Superior temporal gyrus (tissue), 1 donor: ENCODE measurements around the gene KIRREL3.

Experiments used
- DNase-seq: peaks from one replicate; pipeline ENCODE4 v3.0.0-alpha.2; 2016; ENCODE audit errors: extremely low spot score

The KIRREL3 gene

DNA sequence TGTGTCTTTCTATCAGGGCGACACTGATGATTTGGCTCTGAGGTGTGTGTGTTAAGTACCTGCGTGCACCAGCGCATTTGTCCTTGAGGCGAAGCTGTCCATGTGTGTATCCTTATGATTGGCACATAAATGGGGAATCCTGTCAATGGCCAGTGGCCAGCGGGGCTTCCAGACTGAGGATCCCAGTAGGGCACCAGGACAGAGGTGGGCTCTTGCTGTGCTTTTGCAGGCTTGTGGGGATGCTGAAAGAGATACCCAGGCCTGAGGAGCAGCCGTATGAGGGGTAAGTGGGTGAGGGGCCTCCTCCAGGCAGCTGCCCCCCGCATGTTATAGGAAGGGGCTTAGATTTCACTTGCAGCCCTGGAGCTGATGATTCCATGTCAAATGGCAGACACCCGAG lies 488.3 kb downstream of the KIRREL3 start:
- DNase-seq, result no peak

GRCh38 chr11:126511475-126512115 lies 489.0 kb downstream of the KIRREL3 start:
- DNase-seq, result no peak

GRCh38 chr11:126510621-126511370 lies 489.8 kb downstream of the KIRREL3 start:
- no peak for DNase-seq

- DNase-seq, result no peak
Observed at GRCh38 chr11:126507646-126508045, 492.9 kb downstream of the KIRREL3 start.

GRCh38 chr11:126506789-126507188 lies 493.8 kb downstream of the KIRREL3 start:
- DNase-seq, result no peak

DNA sequence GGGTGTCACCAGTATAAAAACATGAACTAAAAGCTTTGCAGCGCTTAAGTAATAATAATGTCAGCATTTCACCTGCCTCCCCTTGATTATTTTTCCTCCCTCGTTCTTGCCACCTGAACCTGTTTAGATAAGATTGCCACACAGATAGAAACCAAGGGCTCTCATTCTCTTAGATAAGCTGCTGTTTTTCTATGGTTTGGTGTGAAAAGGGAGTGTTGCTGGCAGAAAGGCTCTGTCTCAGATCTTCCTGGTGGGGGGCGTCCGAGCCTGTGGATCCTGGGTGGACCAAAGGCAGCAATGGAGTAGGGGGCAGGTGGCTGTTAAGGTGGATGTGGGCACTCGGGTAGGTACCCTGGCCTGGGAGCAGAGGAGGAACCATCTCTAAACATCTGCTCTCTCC lies 497.6 kb downstream of the KIRREL3 start:
- DNase-seq, result no peak

DNA sequence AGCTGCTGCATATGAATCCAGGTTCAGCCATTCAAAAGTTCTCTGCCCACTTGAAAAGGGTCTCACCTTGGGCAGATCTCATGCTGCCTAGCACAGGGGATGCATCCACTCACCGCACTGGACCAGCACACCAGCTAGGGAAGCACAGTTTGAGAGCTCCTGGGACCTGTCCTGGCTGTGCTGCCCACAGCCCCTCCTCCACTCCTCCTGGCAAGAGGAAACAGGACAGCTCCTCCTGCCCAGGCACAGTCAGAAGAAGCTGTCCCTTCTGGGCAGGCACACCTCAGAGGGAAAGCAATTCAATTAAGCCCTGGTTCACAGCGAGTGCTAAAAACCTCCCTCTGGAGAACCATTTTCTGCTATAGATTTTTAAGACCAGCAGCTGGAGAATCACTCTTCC lies 498.4 kb downstream of the KIRREL3 start:
- DNase-seq, result no peak

GRCh38 chr11:126501641-126502040 lies 498.9 kb downstream of the KIRREL3 start:
- DNase-seq, result no peak

- no peak for DNase-seq
Observed at GRCh38 chr11:126500981-126501380, 499.6 kb downstream of the KIRREL3 start.

DNA sequence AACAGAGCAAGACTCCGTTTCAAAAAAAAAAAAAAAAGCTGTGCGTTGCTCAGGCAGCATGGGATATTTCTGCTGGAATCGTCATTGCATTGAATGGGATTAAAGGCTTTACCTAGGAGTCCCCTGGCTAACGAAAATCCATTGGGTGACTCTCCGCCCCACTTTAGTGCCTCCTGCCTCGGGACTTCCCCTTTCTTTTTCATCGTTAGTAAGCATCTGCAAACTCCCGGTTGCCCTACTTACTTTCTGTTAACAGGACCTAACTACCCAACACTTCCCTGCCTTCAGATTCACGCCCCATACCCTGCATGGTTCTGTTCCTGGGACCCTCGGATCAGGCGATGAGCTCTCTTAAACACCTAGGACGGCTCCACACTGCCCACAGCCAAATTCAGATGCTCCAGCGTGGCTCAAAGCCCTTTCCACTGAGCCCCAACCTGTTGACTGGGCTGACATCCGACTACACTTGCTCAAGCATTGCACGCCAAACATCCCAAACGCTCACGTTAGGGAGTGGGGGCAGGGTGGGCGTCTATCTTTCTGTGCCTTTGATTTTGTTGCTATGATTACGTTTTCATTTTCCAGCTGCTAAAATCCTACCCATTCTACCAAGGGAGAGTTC lies 501.3 kb downstream of the KIRREL3 start:
- no peak for DNase-seq

- no peak for DNase-seq
Observed at GRCh38 chr11:126498281-126498680, 502.3 kb downstream of the KIRREL3 start.

GRCh38 chr11:126497581-126498122 lies 502.9 kb downstream of the KIRREL3 start:
- no peak for DNase-seq

- DNase-seq, result no peak
Observed at GRCh38 chr11:126496576-126497337, 503.8 kb downstream of the KIRREL3 start.

DNA sequence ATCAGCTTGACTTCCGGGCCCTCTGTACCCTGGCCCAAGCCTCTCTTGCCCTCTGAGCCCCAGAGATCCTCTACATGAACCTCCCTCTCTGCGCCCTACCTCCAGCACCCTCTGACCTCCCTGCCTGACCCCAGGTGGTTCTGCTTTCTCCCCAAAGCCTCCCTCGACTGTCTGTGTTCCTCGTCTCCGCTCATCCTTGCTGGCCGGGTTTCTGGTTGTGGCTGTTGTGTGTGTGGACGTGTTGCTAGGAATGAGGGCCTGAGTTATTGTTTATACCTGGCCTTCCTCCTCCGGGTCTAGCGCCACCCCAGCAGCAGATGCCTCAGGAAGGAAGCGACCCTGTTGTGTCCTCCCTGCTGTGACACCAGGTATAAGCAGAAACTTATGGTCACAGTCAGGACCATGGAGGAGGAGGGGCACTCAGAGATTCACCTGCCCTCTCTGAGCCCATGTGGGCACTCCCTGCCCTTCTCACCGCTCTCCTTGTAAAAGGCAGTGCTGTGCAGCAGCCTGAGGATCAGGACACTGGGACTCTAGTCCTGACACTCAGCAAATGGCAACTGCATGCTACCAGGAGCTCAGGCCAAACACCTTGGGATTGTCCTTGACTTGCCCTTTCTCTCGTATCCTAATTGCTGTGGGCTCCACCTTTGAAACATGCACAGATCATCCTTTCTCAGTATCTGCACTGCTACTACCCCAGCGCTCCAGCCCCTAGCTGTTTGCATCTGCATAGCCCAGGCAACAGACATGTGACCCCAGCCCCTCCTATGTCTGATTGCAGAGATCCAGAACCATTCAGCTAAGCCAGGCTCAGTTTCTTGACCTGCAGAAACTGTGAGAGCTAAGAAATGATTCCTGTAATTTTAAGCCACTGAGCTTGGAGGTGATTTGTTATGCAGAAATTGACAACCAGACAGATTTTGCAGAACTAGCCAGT lies 505.0 kb downstream of the KIRREL3 start:
- no peak for DNase-seq

DNA sequence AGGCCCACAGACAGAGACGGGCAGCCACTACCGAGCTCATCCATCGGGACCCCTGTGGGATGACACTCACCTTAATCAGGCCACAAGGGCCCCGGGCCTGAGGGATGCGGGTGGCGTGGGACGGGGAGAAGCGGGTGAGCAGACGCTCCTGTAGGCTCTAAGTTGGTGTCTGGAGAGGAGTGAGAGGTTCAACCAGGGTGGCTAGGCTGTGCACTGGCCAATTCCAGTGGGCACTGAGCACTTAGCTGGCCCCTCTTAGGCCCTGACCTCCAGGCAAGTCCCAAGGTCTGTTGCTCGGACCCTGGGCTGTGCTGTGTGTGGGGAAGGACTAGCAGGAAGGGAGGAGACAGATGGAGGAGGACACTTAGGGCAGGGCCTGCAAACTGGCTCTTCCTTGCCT lies 505.7 kb downstream of the KIRREL3 start:
- no peak for DNase-seq

- no peak for DNase-seq
Observed at GRCh38 chr11:126492331-126493082, 508.1 kb downstream of the KIRREL3 start.

- DNase-seq, result no peak
Observed at GRCh38 chr11:126491092-126491491, 509.5 kb downstream of the KIRREL3 start.

GRCh38 chr11:126489836-126490660 lies 510.5 kb downstream of the KIRREL3 start:
- DNase-seq, result no peak
